Prostate gland (tissue), 2 donors: Measurements from ENCODE around the gene GRID2. TPM values are rescaled to one million over a fixed set of nuclear protein-coding genes. Genes with fewer than 3 reads are reported as not detected.

Source experiments
- DNase-seq: peaks from one replicate; pipeline ENCODE4 v3.0.0-alpha.2; 2019; ENCODE audit warnings: low spot score
- H3K27ac ChIP-seq, 2 donors: fragments of 200-600 bp; sonication (generic); 2 replicates each; pipeline ENCODE4 v1.5.1; 2017 to 2019
- H3K27me3 ChIP-seq: fragments of 200-600 bp; sonication (generic); replicated peaks from 2 replicates; pipeline ENCODE4 v1.5.1; 2019; ENCODE audit not compliant: insufficient read depth
- H3K36me3 ChIP-seq, 2 donors: fragments of 200-600 bp; sonication (generic); 1 replicate in 1 of 2; 2 replicates in 1 of 2; pipeline versions ENCODE4 v1.5.1 to v1.8.1; 2017 to 2019
- H3K4me1 ChIP-seq: fragments of 200-600 bp; sonication (generic); replicated peaks from 2 replicates; pipeline ENCODE4 v1.5.1; 2019
- H3K4me3 ChIP-seq, 2 donors: fragments of 200-600 bp; sonication (generic); 2 replicates each; pipeline ENCODE4 v1.5.1; 2017 to 2019
- H3K9me3 ChIP-seq: fragments of 200-600 bp; sonication (generic); 2 replicates; pipeline ENCODE4 v1.5.1; 2017
- POLR2A ChIP-seq: fragments of 450-650 bp; IDR thresholded peaks from one replicate; pipeline ENCODE4 v1.6.1; 2016; ENCODE audit warnings: antibody characterized with exemption, mild to moderate bottlenecking
- POLR2AphosphoS5 ChIP-seq: sonication (generic); formaldehyde crosslinking; IDR thresholded peaks from one replicate; pipeline ENCODE4 v1.6.1; 2017; ENCODE audit warnings: antibody characterized with exemption
- WGBS: methylation state at CpG from one replicate; pipeline ENCODE4 v1.1.5; 2018; 5-methylcytosine and 5-hydroxymethylcytosine counted together
- intact Hi-C: fragments of 100-400 bp; cut with DNase I; formaldehyde crosslinking; loops from one replicate; pipeline ENCODE4 v1.14.2; 2022
- total RNA-seq, 2 donors: library from RNA; depleted of rRNA; stranded (reverse); fragments of >200 nt; gene quantifications; one replicate each; pipeline ENCODE4 v1.1.0, GENCODE V29; 2016
- TF ChIP-seq, protein P1 (sequence below), 4 experiments: fragments of 200-600 bp in 2 of 4; fragments of 450-650 bp in 2 of 4; sonication (generic) in 2 of 4; IDR thresholded peaks; 1 replicate in 3 of 4; 2 replicates in 1 of 4; pipeline ENCODE4 v1.5.1; 2016 to 2019; ENCODE audit warnings: antibody characterized with exemption in 4 of 4, mild to moderate bottlenecking in 2 of 4, moderate library complexity in 2 of 4

Gene GRID2
- total RNA-seq, 2 donors from 2014 or later = 0.09 to 11.0 TPM

- no peak for TF ChIP-seq POLR2AphosphoS5
- TF ChIP-seq POLR2A = no peak
- TF ChIP-seq, protein P1, sequence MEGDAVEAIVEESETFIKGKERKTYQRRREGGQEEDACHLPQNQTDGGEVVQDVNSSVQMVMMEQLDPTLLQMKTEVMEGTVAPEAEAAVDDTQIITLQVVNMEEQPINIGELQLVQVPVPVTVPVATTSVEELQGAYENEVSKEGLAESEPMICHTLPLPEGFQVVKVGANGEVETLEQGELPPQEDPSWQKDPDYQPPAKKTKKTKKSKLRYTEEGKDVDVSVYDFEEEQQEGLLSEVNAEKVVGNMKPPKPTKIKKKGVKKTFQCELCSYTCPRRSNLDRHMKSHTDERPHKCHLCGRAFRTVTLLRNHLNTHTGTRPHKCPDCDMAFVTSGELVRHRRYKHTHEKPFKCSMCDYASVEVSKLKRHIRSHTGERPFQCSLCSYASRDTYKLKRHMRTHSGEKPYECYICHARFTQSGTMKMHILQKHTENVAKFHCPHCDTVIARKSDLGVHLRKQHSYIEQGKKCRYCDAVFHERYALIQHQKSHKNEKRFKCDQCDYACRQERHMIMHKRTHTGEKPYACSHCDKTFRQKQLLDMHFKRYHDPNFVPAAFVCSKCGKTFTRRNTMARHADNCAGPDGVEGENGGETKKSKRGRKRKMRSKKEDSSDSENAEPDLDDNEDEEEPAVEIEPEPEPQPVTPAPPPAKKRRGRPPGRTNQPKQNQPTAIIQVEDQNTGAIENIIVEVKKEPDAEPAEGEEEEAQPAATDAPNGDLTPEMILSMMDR (IDR thresholded peaks at IDR 0.05) = no peak
- 86% methylated on average over 3 of the region's 3 CpGs for WGBS
- H3K27me3 ChIP-seq = no peaks in the 10 kb centered on the region
- intact Hi-C loops = no loop called here
- no peak for DNase-seq
- H3K9me3 ChIP-seq = no peaks in the 10 kb centered on the region
- no peak overlapping the region for H3K27ac ChIP-seq
- no peaks in the 10 kb centered on the region for H3K4me1 ChIP-seq
- no peak overlapping the region for H3K4me3 ChIP-seq
- H3K36me3 ChIP-seq = no peaks in the 10 kb centered on the region
These were observed 649.7 kb downstream of the GRID2 start for GRCh38 chr4:92953462-92953861.

DNA sequence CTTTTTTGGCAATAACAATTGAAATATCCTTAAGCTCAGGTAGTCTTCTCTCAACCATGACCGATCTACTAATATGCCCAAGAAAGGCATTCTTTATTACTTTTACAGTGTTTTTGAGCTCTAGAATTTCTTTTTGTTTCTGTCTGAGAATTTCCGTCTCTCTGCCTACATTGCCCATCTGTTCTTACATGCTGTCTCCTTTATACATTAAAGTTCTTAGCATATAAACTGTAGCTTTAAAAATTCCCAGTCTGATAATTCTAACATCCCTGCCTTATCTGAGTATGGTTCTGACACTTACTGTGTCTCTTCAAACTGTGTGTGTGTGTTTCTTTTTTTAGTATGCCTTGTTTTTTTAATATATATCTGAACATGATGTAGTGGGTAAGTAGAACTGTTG lies 658.1 kb downstream of the GRID2 start:
- Histone ChIP-seq H3K27me3 (no peaks in the 10 kb centered on the region), H3K4me1 (no peaks in the 10 kb centered on the region), H3K36me3 (peaks cover 0 to 3% of the 10 kb centered on the region in 2 donors), H3K4me3 (no peak overlapping the region), H3K9me3 (no peaks in the 10 kb centered on the region), H3K27ac (no peak overlapping the region)
- DNase-seq = no peak
- TF ChIP-seq, protein P1 (IDR thresholded peaks at IDR 0.05) = no peak
- no peak for TF ChIP-seq POLR2A
- no peak for TF ChIP-seq POLR2AphosphoS5
- intact Hi-C loops = no loop called here
- 83% methylated on average over 2 of the region's 2 CpGs for WGBS

DNA sequence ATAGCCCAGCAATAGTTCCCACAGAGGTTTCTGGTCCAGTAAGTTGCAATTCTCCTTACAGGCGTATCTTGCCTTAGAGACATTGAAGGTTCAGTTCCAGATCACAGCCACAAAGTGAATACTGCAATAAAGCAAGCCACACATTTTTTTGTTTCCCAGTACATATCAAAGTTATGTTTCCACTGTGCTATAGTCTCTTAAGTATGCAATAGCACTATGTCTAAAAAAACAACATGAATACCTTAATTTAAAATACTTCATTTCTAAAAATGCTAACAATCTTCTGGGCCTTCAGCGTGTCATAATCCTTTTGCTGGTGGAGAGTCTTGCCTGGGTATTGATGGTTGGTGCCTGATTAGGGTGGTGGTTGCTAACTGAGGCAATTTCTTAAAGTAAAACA lies 659.1 kb downstream of the GRID2 start:
- Histone ChIP-seq H3K4me1 (no peaks in the 10 kb centered on the region), H3K27ac (no peak overlapping the region), H3K27me3 (no peaks in the 10 kb centered on the region), H3K9me3 (no peaks in the 10 kb centered on the region), H3K4me3 (no peak overlapping the region), H3K36me3 (peaks cover 0 to 3% of the 10 kb centered on the region in 2 donors)
- intact Hi-C loops = no loop called here
- 92% methylated on average over 2 of the region's 2 CpGs for WGBS
- no peak for DNase-seq
- TF ChIP-seq POLR2AphosphoS5 = no peak
- TF ChIP-seq, protein P1 (IDR thresholded peaks at IDR 0.05) = no peak
- no peak for TF ChIP-seq POLR2A

- 67% methylated on average over 1 of the region's 1 CpG for WGBS
- Histone ChIP-seq H3K27ac (no peak overlapping the region), H3K9me3 (no peaks in the 10 kb centered on the region), H3K4me3 (no peak overlapping the region), H3K27me3 (no peaks in the 10 kb centered on the region), H3K4me1 (no peaks in the 10 kb centered on the region), H3K36me3 (peaks cover 0 to 3% of the 10 kb centered on the region in 2 donors)
- intact Hi-C loops = no loop called here
- TF ChIP-seq POLR2AphosphoS5 (no peak), POLR2A (no peak)
- TF ChIP-seq, protein P1 (IDR thresholded peaks at IDR 0.05) = no peak
- no peak for DNase-seq
These were observed 664.8 kb downstream of the GRID2 start for GRCh38 chr4:92968556-92968955.

DNA sequence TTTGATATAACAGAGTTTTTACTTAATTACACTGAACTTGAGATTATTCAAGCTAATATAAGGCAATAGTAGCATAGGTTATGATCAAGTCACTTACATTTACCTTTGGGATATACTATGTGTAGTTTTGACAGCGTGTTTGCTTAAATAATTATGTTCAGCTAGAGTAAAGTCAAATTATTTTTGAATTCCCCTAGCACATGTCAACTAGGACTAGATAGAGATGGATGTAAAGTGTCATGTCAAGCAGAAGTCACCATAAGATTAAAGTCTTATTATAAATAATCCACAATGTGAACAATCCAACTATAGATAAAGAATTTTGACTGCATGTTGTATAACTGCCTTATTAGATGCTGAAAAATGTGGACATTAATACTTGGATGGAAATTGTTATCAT lies 665.2 kb downstream of the GRID2 start:
- Histone ChIP-seq H3K27ac (no peak overlapping the region), H3K36me3 (no peaks in the 10 kb centered on the region), H3K4me1 (no peaks in the 10 kb centered on the region), H3K27me3 (no peaks in the 10 kb centered on the region), H3K9me3 (no peaks in the 10 kb centered on the region), H3K4me3 (no peak overlapping the region)
- no peak for DNase-seq
- 91% methylated on average over 1 of the region's 1 CpG for WGBS
- intact Hi-C loops = no loop called here
- no peak for TF ChIP-seq POLR2AphosphoS5
- TF ChIP-seq POLR2A = no peak
- TF ChIP-seq, protein P1 (IDR thresholded peaks at IDR 0.05) = no peak
